GM06990 (cell line): ENCODE data around the gene PTCD2.

Experiments used
- DNase-seq: peaks from one replicate; pipeline ENCODE4 v3.0.0-alpha.2; 2011; ENCODE audit not compliant: insufficient read length; ENCODE audit errors: extremely low read depth
- H3K27me3 ChIP-seq: replicated peaks from 2 replicates; pipeline ENCODE4 v1.6.0; 2011; ENCODE audit warnings: low read length; ENCODE audit not compliant: control insufficient read depth, insufficient read depth
- H3K36me3 ChIP-seq: 2 replicates; pipeline ENCODE4 v1.5.1; 2011; ENCODE audit warnings: low read length; ENCODE audit not compliant: control insufficient read depth, insufficient read depth
- H3K4me3 ChIP-seq: replicated peaks from 2 replicates; pipeline ENCODE4 v1.5.1; 2011; ENCODE audit warnings: low read depth, mild to moderate bottlenecking, control low read depth, low read length
- TF ChIP-seq, protein P1 (sequence below): IDR thresholded peaks from 2 replicates; pipeline ENCODE4 v1.5.1; 2011; ENCODE audit warnings: low read length, control low read depth, mild to moderate bottlenecking, inconsistent platforms; ENCODE audit not compliant: insufficient read depth, poor library complexity, severe bottlenecking

PTCD2 gene

DNA sequence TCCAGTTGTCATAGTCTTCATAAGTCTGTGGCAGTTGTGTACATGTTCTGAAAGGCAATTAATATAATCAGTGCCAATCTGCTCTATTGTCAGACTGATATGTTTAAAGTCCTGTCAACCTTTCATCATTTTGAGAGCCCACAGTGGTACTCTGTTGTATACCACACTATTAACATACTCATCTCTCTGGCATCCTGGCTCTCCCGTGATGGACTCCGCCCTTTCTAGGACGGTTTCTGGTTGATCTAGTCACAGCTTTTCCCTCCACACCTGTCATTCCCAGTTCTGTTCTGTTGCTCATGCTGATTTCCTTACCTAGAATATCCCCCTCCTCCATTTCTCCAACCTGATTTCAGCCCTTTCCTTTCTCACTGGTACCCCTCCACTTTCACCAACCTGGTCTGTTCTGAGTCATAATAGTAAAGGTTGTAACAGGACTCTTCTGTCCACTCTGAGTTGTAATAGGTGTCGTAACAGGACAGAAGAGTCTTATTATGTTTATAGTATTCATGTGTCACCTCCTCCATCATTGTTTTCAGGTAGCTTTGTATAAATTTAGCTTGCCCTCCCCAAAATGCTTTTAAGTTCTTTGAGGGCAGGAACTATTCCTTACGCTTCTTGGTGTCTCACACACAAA is 4.1 kb downstream of the PTCD2 start:
- TF ChIP-seq, protein P1, sequence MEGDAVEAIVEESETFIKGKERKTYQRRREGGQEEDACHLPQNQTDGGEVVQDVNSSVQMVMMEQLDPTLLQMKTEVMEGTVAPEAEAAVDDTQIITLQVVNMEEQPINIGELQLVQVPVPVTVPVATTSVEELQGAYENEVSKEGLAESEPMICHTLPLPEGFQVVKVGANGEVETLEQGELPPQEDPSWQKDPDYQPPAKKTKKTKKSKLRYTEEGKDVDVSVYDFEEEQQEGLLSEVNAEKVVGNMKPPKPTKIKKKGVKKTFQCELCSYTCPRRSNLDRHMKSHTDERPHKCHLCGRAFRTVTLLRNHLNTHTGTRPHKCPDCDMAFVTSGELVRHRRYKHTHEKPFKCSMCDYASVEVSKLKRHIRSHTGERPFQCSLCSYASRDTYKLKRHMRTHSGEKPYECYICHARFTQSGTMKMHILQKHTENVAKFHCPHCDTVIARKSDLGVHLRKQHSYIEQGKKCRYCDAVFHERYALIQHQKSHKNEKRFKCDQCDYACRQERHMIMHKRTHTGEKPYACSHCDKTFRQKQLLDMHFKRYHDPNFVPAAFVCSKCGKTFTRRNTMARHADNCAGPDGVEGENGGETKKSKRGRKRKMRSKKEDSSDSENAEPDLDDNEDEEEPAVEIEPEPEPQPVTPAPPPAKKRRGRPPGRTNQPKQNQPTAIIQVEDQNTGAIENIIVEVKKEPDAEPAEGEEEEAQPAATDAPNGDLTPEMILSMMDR = no peak
- H3K4me3 ChIP-seq = no peak overlapping the region
- DNase-seq = no peak
- H3K36me3 ChIP-seq = peaks cover 10% of the 10 kb centered on the region
- no peaks in the 10 kb centered on the region for H3K27me3 ChIP-seq

GRCh38 chr5:72325566-72326305 is 5.6 kb downstream of the PTCD2 start:
- H3K36me3 ChIP-seq = peaks cover 10% of the 10 kb centered on the region
- H3K4me3 ChIP-seq = no peak overlapping the region
- no peaks in the 10 kb centered on the region for H3K27me3 ChIP-seq
- TF ChIP-seq, protein P1 = no peak
- DNase-seq = no peak

- Histone ChIP-seq H3K4me3 (no peak overlapping the region), H3K27me3 (no peaks in the 10 kb centered on the region), H3K36me3 (peaks cover 10% of the 10 kb centered on the region)
- TF ChIP-seq, protein P1 = no peak
- DNase-seq = no peak
Measured at GRCh38 chr5:72326306-72326649, 6.1 kb downstream of the PTCD2 start.

DNA sequence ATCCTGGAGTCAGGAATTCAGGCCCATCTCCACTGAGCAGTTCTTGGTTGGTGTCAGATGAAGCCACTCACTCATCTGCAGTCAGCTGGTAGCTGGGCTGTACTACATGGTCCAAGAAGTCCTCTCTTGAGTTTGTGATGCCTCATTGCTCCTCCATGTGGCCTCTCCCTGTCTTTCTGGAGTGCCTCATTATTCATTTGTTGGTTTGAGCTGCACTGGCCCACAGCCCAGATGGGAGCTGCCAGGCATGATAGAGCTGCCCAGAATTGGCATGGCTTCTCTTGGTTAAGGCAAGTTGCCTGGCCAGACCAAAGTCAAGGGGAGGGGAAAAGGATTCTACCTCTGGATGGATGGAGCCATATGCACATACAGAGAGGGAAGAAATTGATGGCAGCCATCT is 8.0 kb downstream of the PTCD2 start:
- peaks cover 10% of the 10 kb centered on the region for H3K36me3 ChIP-seq

GRCh38 chr5:72330712-72331111 is 10.5 kb downstream of the PTCD2 start:
- TF ChIP-seq, protein P1 = no peak
- Histone ChIP-seq H3K36me3 (peaks cover 6% of the 10 kb centered on the region), H3K4me3 (no peak overlapping the region), H3K27me3 (no peaks in the 10 kb centered on the region)
- DNase-seq = no peak

More for the DNA sequence above, 8.0 kb downstream of the PTCD2 start:
- no peak for DNase-seq
- no peak overlapping the region for H3K4me3 ChIP-seq
- TF ChIP-seq, protein P1 = no peak
- no peaks in the 10 kb centered on the region for H3K27me3 ChIP-seq

- DNase-seq = no peak
- Histone ChIP-seq H3K4me3 (no peak overlapping the region), H3K36me3 (peaks cover 2% of the 10 kb centered on the region), H3K27me3 (no peaks in the 10 kb centered on the region)
- TF ChIP-seq, protein P1 = no peak
Measured at GRCh38 chr5:72337159-72337558, 17.0 kb downstream of the PTCD2 start.
